Astrocyte (in vitro differentiated cells and primary cell): Measurements from ENCODE around the gene CDH5. TPM values are rescaled to one million over a fixed set of nuclear protein-coding genes. Genes with fewer than 3 reads are reported as not detected.
A peak's percentile ranks its signal among the peaks of the same experiment; 100 is the strongest.

ENCODE experiments used
- DNase-seq: peaks from one replicate; pipeline ENCODE4 v3.0.0-alpha.2; 2010; ENCODE audit warnings: low read depth
- FAIRE-seq: peaks from 2 replicates; lab custom pipeline; 2011; peaks lifted over from hg19 to GRCh38; lab: Jason Lieb, UNC
- H2AFZ ChIP-seq: 2 replicates; pipeline ENCODE4 v1.6.0; 2012; ENCODE audit warnings: low read depth, low read length, inconsistent platforms
- H3K27ac ChIP-seq: 2 replicates; pipeline ENCODE4 v1.5.1; 2011; ENCODE audit warnings: low read depth, low read length, inconsistent platforms
- H3K27me3 ChIP-seq: 2 replicates; pipeline ENCODE4 v1.6.0; 2011; ENCODE audit warnings: low read length, inconsistent platforms; ENCODE audit not compliant: insufficient read depth
- H3K36me3 ChIP-seq: 2 replicates; pipeline ENCODE4 v1.5.1; 2011; ENCODE audit warnings: low read length, inconsistent platforms; ENCODE audit not compliant: insufficient read depth
- H3K4me1 ChIP-seq: 2 replicates; pipeline ENCODE4 v1.5.1; 2011; ENCODE audit warnings: low read length, inconsistent platforms; ENCODE audit not compliant: insufficient read depth
- H3K4me2 ChIP-seq: 2 replicates; pipeline ENCODE4 v1.6.0; 2012; ENCODE audit warnings: low read length, inconsistent platforms
- H3K4me3 ChIP-seq: 2 replicates; pipeline ENCODE4 v1.5.1; 2011; ENCODE audit warnings: low read depth, mild to moderate bottlenecking, low read length, inconsistent platforms; ENCODE audit not compliant: insufficient read depth
- H3K79me2 ChIP-seq: 2 replicates; pipeline ENCODE4 v1.6.0; 2012; ENCODE audit warnings: mild to moderate bottlenecking, low read length, inconsistent platforms; ENCODE audit not compliant: insufficient read depth
- H3K9ac ChIP-seq: 2 replicates; pipeline ENCODE4 v1.6.0; 2012; ENCODE audit warnings: mild to moderate bottlenecking, low read length, inconsistent platforms
- H3K9me3 ChIP-seq: 2 replicates; pipeline ENCODE4 v1.5.1; 2012; ENCODE audit warnings: low read depth, mild to moderate bottlenecking, low read length, inconsistent platforms; ENCODE audit not compliant: insufficient read depth
- H4K20me1 ChIP-seq: 2 replicates; pipeline ENCODE4 v1.6.0; 2012; ENCODE audit warnings: low read length, inconsistent platforms; ENCODE audit not compliant: insufficient read depth
- H3K27ac Mint-ChIP-seq: one replicate; pipeline ENCODE4 v1.8.0; 2021; ENCODE audit warnings: mild to moderate bottlenecking, mixed read lengths; ENCODE audit not compliant: unreplicated experiment
- H3K27me3 Mint-ChIP-seq: one replicate; pipeline ENCODE4 v1.8.0; 2021; ENCODE audit warnings: low read depth, mixed read lengths; ENCODE audit not compliant: unreplicated experiment
- H3K36me3 Mint-ChIP-seq: one replicate; pipeline ENCODE4 v1.8.0; 2021; ENCODE audit warnings: low read depth, mixed read lengths; ENCODE audit not compliant: unreplicated experiment
- H3K4me1 Mint-ChIP-seq: one replicate; pipeline ENCODE4 v1.8.0; 2021; ENCODE audit warnings: low read depth, mixed read lengths; ENCODE audit not compliant: unreplicated experiment
- H3K4me3 Mint-ChIP-seq: one replicate; pipeline ENCODE4 v1.8.0; 2021; ENCODE audit warnings: mild to moderate bottlenecking, moderate library complexity, mixed read lengths; ENCODE audit not compliant: unreplicated experiment
- H3K9me3 Mint-ChIP-seq: one replicate; pipeline ENCODE4 v1.8.0; 2021; ENCODE audit warnings: mild to moderate bottlenecking, mixed read lengths; ENCODE audit not compliant: unreplicated experiment
- CTCF ChIP-seq: IDR thresholded peaks from 2 replicates; pipeline ENCODE4 v1.5.1; 2011; ENCODE audit warnings: low read depth, mild to moderate bottlenecking, inconsistent platforms, low read length, moderate library complexity; ENCODE audit not compliant: insufficient read depth
- EZH2 ChIP-seq: IDR thresholded peaks from 2 replicates; pipeline ENCODE4 v1.6.1; 2012; ENCODE audit warnings: mild to moderate bottlenecking, low read length, inconsistent platforms; ENCODE audit not compliant: insufficient read depth
- total RNA-seq: library from RNA; stranded (reverse); gene quantifications from 2 replicates; pipeline ENCODE4 v1.2.1, GENCODE V29; 2021

Gene CDH5
- total RNA-seq, 1 donor from 2014 or later = 0.30 TPM

GRCh38 chr16:66357523-66357928 is 9.0 kb upstream of the CDH5 start:
- peaks cover 1% of the 10 kb centered on the region for H3K9me3 Mint-ChIP-seq
- Histone ChIP-seq H3K27me3 (peaks cover 19% of the 10 kb centered on the region), H3K79me2 (no peaks in the 10 kb centered on the region), H3K9ac (no peak overlapping the region), H3K36me3 (no peaks in the 10 kb centered on the region), H3K4me1 (peaks cover 20% of the 10 kb centered on the region), H2AFZ (no peak overlapping the region), H3K4me2 (no peak overlapping the region), H3K27ac (no peak overlapping the region), H3K4me3 (no peak overlapping the region), H3K9me3 (no peaks in the 10 kb centered on the region), H4K20me1 (no peaks in the 10 kb centered on the region)
- peaks cover under 1% of the 10 kb centered on the region for H3K36me3 Mint-ChIP-seq
- no peak for TF ChIP-seq EZH2
- TF ChIP-seq CTCF = peak; percentile 84
- FAIRE-seq = peak; percentile 62
- peaks cover 8% of the 10 kb centered on the region for H3K4me1 Mint-ChIP-seq
- peaks cover 22% of the 10 kb centered on the region for H3K27me3 Mint-ChIP-seq
- H3K27ac Mint-ChIP-seq = no peak overlapping the region
- H3K4me3 Mint-ChIP-seq = no peak overlapping the region
- peak; percentile 64 for DNase-seq

- TF ChIP-seq EZH2 (no peak), CTCF (no peak)
- Histone ChIP-seq H3K4me1 (peaks cover 20% of the 10 kb centered on the region), H3K36me3 (no peaks in the 10 kb centered on the region), H3K9ac (no peak overlapping the region), H3K4me3 (no peak overlapping the region), H4K20me1 (no peaks in the 10 kb centered on the region), H2AFZ (no peak overlapping the region), H3K9me3 (no peaks in the 10 kb centered on the region), H3K27me3 (peaks cover 13% of the 10 kb centered on the region), H3K27ac (no peak overlapping the region), H3K4me2 (no peak overlapping the region), H3K79me2 (no peaks in the 10 kb centered on the region)
- peaks cover 8% of the 10 kb centered on the region for H3K4me1 Mint-ChIP-seq
- H3K27me3 Mint-ChIP-seq = peaks cover 23% of the 10 kb centered on the region
- H3K9me3 Mint-ChIP-seq = no peaks in the 10 kb centered on the region
- DNase-seq (no peak), FAIRE-seq (no peak)
- no peak overlapping the region for H3K4me3 Mint-ChIP-seq
- H3K36me3 Mint-ChIP-seq = peaks cover 2% of the 10 kb centered on the region
- no peak overlapping the region for H3K27ac Mint-ChIP-seq
Measured at GRCh38 chr16:66358231-66358630, 8.3 kb upstream of the CDH5 start.

GRCh38 chr16:66359012-66359411 is 7.5 kb upstream of the CDH5 start:
- no peak for FAIRE-seq
- peak overlapping the region; percentile 49 for H2AFZ ChIP-seq

More at GRCh38 chr16:66359012-66359411, 7.5 kb upstream of the CDH5 start:
- Mint-ChIP-seq H3K4me1 (peaks cover 8% of the 10 kb centered on the region), H3K27me3 (peaks cover 20% of the 10 kb centered on the region), H3K9me3 (no peaks in the 10 kb centered on the region), H3K27ac (no peak overlapping the region), H3K36me3 (peaks cover 2% of the 10 kb centered on the region), H3K4me3 (no peak overlapping the region)
- H3K36me3 ChIP-seq = no peaks in the 10 kb centered on the region
- H3K4me1 ChIP-seq = peaks cover 21% of the 10 kb centered on the region
- peaks cover 10% of the 10 kb centered on the region for H3K27me3 ChIP-seq
- peak overlapping the region; percentile 21 for H3K4me3 ChIP-seq
- no peaks in the 10 kb centered on the region for H4K20me1 ChIP-seq
- H3K4me2 ChIP-seq = peak overlapping the region; percentile 72
- peak overlapping the region; percentile 44 for H3K27ac ChIP-seq
- H3K9me3 ChIP-seq = no peaks in the 10 kb centered on the region
- H3K79me2 ChIP-seq = no peaks in the 10 kb centered on the region
- no peak for TF ChIP-seq CTCF
- TF ChIP-seq EZH2 = no peak
- peak; percentile 66 for DNase-seq
- H3K9ac ChIP-seq = peak overlapping the region; percentile 43
